WERI-Rb-1 (cell line): ENCODE measurements around the gene PSMB8.

ENCODE experiments used
- DNase-seq: peaks from one replicate; pipeline ENCODE4 v3.0.0-alpha.2; 2020
- H3K27ac ChIP-seq: fragments of 250-450 bp; sonication (Bioruptor Pico); 2 replicates; pipeline ENCODE4 v1.5.1; 2020; ENCODE audit warnings: mild to moderate bottlenecking, moderate library complexity
- H3K27me3 ChIP-seq: fragments of 250-450 bp; sonication (Bioruptor Pico); 2 replicates; pipeline ENCODE4 v1.5.1; 2021; ENCODE audit warnings: mild to moderate bottlenecking, low read depth, moderate library complexity; ENCODE audit not compliant: insufficient read depth, severe bottlenecking
- H3K36me3 ChIP-seq: fragments of 250-450 bp; sonication (Bioruptor Pico); 2 replicates; pipeline ENCODE4 v1.5.1; 2020; ENCODE audit warnings: mild to moderate bottlenecking, moderate library complexity
- H3K4me3 ChIP-seq: 2 replicates; pipeline ENCODE4 v1.5.1; 2011; ENCODE audit warnings: low read depth, mild to moderate bottlenecking, control low read depth, low read length
- H3K9me3 ChIP-seq: fragments of 250-450 bp; sonication (Bioruptor Pico); 2 replicates; pipeline ENCODE4 v1.5.1; 2021; ENCODE audit warnings: mild to moderate bottlenecking, moderate library complexity; ENCODE audit not compliant: severe bottlenecking
- CTCF ChIP-seq: IDR thresholded peaks from 2 replicates; pipeline ENCODE4 v1.5.1; 2011; ENCODE audit warnings: low read depth, mild to moderate bottlenecking, control low read depth, inconsistent platforms, low read length

Gene PSMB8

GRCh38 chr6:32792901-32793435 lies 50.9 kb downstream of the PSMB8 start:
- no peak for DNase-seq
- TF ChIP-seq CTCF: no peak

More at GRCh38 chr6:32792901-32793435, 50.9 kb downstream of the PSMB8 start:
- H3K4me3 ChIP-seq: no peak overlapping the region
- no peak overlapping the region for H3K27ac ChIP-seq
- H3K27me3 ChIP-seq: peaks cover 91% of the 10 kb centered on the region
- H3K36me3 ChIP-seq: no peaks in the 10 kb centered on the region
- H3K9me3 ChIP-seq: no peaks in the 10 kb centered on the region
